VCaP (cell line): ENCODE measurements around the gene TRAPPC2L.

Experiments
- H3K27ac ChIP-seq: fragments of 450-650 bp; 2 replicates; pipeline ENCODE4 v1.5.1; 2017
- TF ChIP-seq, protein P1 (sequence below): fragments of 450-650 bp; conservative IDR thresholded peaks from 2 replicates; pipeline ENCODE4 v1.5.1; 2017; ENCODE audit warnings: mild to moderate bottlenecking, moderate library complexity

The TRAPPC2L gene

DNA sequence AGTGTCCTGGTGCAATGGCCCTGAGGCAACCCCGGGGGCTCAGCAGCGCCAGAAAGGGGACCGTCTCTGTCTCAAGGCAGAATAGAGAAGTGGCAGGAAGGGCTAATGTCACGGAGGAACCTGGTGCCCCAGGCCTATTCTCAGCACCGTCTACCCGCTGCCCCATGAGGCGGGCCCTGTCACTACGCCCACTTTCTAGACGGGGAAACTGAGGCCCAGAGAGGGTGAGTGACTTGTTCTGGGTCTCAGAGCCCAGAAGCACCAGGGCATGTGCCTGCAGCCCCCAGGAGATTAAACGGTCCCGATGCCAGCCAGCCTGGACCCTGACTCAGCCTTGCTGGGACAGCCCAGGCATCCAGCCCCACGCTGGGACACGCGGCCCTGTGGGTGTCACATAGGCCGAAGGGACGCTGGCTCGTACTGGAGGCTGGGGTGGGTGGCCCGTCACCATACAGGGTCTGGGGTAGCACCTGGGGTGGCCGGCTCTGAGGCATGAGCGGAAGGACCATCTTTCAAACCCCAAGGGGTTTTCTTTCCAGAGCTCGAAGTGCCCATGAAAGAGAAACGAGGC lies 49.7 kb downstream of the TRAPPC2L start:
- TF ChIP-seq, protein P1, sequence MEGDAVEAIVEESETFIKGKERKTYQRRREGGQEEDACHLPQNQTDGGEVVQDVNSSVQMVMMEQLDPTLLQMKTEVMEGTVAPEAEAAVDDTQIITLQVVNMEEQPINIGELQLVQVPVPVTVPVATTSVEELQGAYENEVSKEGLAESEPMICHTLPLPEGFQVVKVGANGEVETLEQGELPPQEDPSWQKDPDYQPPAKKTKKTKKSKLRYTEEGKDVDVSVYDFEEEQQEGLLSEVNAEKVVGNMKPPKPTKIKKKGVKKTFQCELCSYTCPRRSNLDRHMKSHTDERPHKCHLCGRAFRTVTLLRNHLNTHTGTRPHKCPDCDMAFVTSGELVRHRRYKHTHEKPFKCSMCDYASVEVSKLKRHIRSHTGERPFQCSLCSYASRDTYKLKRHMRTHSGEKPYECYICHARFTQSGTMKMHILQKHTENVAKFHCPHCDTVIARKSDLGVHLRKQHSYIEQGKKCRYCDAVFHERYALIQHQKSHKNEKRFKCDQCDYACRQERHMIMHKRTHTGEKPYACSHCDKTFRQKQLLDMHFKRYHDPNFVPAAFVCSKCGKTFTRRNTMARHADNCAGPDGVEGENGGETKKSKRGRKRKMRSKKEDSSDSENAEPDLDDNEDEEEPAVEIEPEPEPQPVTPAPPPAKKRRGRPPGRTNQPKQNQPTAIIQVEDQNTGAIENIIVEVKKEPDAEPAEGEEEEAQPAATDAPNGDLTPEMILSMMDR: no peak
- no peak overlapping the region for H3K27ac ChIP-seq

GRCh38 chr16:88907768-88908167 lies 50.8 kb downstream of the TRAPPC2L start:
- H3K27ac ChIP-seq: no peak overlapping the region
- TF ChIP-seq, protein P1: no peak

DNA sequence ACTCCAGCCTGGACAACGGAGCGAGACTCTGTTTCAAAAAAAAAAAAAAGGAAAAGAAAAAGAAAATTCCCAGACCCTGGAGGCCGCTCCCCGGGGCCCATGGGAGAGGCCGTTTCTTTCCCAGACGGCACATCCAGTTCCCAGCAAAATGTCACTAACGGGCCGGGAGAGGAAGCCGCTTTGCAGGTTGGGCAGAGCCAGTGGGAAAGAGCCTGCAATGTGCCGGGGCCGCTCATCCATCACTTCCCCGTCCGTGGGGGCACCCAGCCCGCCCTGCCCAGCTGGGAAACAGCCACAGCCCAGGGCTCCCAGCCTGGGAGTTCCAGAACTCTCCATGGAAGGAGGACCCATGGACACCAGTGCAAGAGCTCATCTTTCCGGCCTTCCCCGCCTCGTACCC lies 51.4 kb downstream of the TRAPPC2L start:
- H3K27ac ChIP-seq: no peak overlapping the region
- TF ChIP-seq, protein P1: no peak

GRCh38 chr16:88909431-88910210 lies 52.7 kb downstream of the TRAPPC2L start:
- H3K27ac ChIP-seq: no peak overlapping the region
- TF ChIP-seq, protein P1: no peak

DNA sequence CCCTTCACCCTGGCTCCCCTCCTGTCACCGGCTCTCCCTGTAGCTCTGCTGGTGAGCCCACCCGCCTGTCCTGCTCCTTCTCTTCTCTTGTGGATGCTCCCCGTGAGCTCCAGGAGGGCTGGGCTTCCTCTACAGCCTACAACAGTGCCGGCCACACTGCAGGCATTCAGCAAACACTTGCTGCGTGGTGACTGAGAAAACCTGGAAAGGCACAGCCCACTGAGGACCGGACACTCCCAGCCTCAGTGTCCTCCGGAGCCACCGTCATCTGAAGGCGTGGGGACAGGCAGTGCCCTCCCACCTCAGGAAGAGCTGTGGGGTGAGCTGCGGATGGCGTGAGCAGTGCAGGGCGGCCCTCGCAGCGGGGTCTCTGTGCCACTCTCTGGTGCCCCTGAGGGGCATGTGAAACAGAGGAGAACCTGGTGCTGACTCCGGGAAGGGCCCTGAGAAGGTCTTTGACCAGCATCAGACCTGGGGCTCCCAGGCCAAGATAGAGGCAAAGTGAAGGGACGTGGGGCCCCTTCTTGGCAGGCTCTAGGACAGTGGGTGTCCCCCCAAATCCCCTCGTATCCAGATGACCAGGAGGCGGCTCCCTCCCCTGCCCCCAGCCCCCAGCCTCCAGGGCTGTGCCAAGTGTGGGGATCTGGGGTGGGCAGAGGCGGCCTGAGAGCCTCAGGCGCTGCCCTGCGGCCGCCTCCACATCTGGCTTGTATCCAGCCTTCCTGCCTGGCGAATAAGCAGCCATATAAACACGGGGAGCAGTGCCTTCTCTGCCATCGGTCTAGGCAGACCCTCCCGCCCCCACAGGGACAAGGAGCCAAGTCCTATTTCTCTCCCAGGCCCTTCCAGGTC lies 53.6 kb downstream of the TRAPPC2L start:
- H3K27ac ChIP-seq: no peak overlapping the region
- TF ChIP-seq, protein P1: no peak

GRCh38 chr16:88911136-88911945 lies 54.4 kb downstream of the TRAPPC2L start:
- TF ChIP-seq, protein P1: no peak
- no peak overlapping the region for H3K27ac ChIP-seq
